Measurements from ENCODE around the gene GPR173.

The GPR173 gene

GRCh38 chrX:53071604-53072417 is 23.2 kb downstream of the GPR173 start:
- peak; percentile 46 for DNase-seq (ENCODE audit: low spot score)

- no peak for DNase-seq (ENCODE audit: low spot score)
Measured at GRCh38 chrX:53072418-53073114, 24.0 kb downstream of the GPR173 start.

DNA sequence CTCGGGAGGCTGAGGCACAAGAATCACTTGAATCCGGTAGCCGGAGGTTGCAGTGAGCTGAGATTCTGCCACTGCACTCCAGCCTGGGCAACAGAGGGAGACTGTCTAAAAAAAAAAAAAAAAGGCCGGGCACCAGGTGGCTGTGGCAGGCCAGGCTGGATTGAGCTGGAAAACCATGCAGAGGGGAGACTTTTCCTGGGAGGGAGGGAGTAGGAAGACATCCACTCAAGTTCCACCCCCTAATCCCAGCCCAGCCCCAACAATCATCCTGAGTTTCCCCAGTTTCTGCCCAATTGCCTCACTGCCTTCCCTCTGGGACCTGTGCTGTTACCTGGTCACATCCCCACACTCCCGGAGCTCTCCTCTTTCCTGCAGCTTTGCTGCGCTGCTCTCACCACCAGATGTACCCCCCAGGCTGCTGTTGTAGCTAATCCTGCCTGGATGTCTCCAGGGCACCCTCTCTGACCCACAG is 24.6 kb downstream of the GPR173 start:
- no peak for DNase-seq (ENCODE audit: low spot score)

GRCh38 chrX:53075011-53075410 is 26.4 kb downstream of the GPR173 start:
- DNase-seq (ENCODE audit: low spot score), result no peak

- no peak for DNase-seq (ENCODE audit: low spot score)
Measured at GRCh38 chrX:53076671-53077070, 28.1 kb downstream of the GPR173 start.

GRCh38 chrX:53077207-53078197 is 28.9 kb downstream of the GPR173 start:
- DNase-seq (ENCODE audit: low spot score), result no peak

GRCh38 chrX:53078943-53079342 is 30.4 kb downstream of the GPR173 start:
- DNase-seq (ENCODE audit: low spot score), result no peak

- DNase-seq (ENCODE audit: low spot score), result no peak
Measured at GRCh38 chrX:53080628-53081580, 32.3 kb downstream of the GPR173 start.

DNA sequence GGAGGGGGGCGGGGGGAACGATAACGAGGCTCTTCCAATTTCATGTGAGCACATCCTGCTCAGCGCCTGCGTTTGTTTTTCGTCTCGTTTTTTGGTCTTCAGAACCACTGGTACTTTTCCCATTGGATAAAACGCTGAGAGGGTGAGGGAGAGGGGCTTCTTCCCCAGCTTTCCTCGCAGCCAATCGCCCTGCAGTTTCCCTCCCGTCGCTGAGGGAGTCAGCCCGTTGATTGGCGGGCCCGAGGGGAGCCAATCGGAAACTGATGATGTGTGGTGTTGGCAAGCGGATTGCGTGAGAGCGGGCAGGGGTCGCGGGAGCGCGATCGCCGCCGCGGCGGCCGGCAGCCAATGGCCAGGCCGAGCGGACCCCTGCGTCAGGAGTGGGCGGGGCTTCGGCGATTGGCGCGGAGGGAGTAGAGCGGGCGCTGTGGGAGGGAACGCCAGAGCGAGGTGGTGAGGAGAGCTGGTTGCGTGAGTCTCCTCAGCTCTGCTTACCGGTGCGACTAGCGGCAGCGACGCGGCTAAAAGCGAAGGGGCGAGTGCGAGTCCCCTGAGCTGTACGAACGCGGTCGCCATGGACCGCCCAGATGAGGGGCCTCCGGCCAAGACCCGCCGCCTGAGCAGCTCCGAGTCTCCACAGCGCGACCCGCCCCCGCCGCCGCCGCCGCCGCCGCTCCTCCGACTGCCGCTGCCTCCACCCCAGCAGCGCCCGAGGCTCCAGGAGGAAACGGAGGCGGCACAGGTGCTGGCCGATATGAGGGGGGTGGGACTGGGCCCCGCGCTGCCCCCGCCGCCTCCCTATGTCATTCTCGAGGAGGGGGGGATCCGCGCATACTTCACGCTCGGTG is 33.6 kb downstream of the GPR173 start, which contains the start of gene TSPYL2:
TSPYL2 (plus strand) TSS at position 443 of the 848 bp plus-strand sequence; CDS start at position 575, 132 bp downstream.
- DNase-seq (ENCODE audit: low spot score), result peak; percentile 81

DNA sequence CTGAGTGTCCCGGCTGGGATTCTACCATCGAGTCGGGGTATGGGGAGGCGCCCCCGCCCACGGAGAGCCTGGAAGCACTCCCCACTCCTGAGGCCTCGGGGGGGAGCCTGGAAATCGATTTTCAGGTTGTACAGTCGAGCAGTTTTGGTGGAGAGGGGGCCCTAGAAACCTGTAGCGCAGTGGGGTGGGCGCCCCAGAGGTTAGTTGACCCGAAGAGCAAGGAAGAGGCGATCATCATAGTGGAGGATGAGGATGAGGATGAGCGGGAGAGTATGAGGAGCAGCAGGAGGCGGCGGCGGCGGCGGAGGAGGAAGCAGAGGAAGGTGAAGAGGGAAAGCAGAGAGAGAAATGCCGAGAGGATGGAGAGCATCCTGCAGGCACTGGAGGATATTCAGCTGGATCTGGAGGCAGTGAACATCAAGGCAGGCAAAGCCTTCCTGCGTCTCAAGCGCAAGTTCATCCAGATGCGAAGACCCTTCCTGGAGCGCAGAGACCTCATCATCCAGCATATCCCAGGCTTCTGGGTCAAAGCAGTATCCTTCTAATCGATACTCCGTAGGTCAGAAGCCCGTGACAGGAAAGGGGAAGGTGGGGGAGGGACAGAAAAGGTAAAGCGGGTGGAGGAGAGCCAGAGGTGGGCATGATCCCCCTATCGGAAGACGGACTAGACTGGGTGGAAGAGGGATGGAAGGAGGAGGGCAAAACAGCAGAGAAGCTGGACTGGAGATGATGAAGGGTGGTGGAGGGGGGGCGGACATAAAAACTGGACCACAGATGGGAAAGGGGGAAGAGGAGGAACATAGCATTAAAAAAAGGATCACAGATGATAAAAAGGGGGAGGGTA is 34.4 kb downstream of the GPR173 start:
- DNase-seq (ENCODE audit: low spot score), result no peak

- DNase-seq (ENCODE audit: low spot score), result no peak
Measured at GRCh38 chrX:53084043-53084570, 35.5 kb downstream of the GPR173 start.

DNA sequence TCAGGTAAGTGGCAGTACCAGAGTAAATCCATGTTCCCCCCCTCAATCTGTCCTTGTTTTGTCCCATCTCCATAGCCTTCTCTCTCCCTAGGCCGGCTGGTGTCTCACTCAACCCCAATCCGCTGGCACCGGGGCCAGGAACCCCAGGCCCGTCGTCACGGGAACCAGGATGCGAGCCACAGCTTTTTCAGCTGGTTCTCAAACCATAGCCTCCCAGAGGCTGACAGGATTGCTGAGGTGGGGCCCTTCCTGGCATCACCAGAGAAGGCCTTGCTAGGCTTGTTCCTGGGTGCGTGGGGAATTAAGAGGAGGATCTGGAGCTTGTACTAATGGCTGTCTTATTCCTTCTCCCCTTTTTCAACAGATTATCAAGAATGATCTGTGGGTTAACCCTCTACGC is 36.3 kb downstream of the GPR173 start:
- DNase-seq (ENCODE audit: low spot score), result no peak

DNA sequence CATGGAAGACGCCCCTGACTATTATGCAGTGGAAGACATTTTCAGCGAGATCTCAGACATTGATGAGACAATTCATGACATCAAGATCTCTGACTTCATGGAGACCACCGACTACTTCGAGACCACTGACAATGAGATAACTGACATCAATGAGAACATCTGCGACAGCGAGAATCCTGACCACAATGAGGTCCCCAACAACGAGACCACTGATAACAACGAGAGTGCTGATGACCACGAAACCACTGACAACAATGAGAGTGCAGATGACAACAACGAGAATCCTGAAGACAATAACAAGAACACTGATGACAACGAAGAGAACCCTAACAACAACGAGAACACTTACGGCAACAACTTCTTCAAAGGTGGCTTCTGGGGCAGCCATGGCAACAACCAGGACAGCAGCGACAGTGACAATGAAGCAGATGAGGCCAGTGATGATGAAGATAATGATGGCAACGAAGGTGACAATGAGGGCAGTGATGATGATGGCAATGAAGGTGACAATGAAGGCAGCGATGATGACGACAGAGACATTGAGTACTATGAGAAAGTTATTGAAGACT is 37.2 kb downstream of the GPR173 start:
- DNase-seq (ENCODE audit: low spot score), result no peak

DNA sequence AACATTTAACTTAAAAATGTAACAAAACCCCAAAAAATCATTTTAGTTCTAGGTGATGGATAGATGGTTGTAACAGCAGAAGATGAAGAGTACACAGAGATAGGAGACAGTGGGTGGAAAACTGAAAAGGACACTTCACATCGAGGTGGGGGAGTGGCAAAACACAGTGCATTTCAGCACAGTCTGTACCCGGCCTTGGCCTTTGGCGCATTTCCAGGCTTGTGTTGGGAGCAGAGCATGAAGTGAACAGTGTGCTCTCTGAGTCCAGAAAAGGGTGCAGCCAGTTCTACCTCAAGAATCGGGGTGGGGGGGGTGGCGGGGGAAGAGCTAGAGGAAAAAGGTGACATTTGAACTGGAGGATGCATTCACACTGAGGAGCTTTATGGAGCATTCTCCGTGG is 37.9 kb downstream of the GPR173 start:
- DNase-seq (ENCODE audit: low spot score), result no peak

DNA sequence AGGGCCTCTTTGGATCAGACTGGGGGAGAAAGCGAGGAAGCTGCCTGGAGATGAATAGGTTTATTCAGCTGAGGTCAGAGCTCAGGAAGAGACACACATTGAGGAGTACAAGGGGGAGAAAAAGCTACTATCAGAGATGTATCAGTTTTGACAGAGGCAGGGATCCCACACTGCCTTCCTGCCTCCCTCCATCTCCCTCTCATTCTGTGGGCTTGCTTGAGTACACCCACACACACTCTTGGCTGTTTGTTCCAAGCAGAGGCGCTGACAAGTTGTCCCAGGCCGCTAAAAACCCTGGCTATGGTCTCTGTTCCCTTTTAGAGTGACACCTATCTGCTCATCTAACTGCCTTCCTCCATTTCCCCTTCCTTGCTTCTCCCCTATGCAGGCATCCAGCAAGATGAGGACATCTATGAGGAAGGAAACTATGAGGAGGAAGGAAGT is 38.8 kb downstream of the GPR173 start:
- DNase-seq (ENCODE audit: low spot score), result no peak

DNA sequence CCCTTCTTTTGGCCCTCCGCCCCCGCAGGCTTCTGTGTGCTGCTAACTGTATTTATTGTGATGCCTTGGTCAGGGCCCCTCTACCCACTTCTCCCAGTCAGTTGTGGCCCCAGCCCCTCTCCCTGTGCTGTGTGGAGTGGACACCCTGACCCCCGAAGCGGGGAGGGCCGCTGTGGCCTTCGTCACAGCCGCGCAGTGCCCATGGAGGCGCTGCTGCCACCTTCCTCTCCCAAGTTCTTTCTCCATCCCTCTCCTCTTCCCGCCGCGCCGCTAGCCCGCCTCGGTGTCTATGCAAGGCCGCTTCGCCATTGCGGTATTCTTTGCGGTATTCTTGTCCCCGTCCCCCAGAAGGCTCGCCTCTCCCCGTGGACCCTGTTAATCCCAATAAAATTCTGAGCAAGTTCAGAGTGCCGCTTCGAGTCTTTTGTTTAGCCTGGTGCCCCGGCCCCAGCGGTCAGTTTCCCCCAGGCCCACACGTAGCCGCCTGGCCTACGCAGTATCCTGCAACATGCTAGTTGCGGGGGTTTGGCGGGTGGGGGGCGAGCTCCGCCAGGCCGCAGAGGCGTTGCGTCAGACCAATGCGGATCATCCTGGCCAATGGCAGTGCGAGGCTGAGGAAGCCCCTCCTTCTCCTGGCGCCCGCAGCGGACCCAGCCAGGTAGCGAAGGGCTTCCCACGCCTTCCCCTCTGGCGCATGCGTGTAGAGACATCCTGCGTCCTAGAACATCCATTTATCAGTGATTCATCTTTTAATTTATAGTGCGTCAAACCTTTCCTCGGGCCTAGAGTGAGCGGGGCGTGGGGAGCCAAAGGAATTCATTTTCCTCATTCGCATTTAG is 39.8 kb downstream of the GPR173 start:
- peak; percentile 36 for DNase-seq (ENCODE audit: low spot score)

DNA sequence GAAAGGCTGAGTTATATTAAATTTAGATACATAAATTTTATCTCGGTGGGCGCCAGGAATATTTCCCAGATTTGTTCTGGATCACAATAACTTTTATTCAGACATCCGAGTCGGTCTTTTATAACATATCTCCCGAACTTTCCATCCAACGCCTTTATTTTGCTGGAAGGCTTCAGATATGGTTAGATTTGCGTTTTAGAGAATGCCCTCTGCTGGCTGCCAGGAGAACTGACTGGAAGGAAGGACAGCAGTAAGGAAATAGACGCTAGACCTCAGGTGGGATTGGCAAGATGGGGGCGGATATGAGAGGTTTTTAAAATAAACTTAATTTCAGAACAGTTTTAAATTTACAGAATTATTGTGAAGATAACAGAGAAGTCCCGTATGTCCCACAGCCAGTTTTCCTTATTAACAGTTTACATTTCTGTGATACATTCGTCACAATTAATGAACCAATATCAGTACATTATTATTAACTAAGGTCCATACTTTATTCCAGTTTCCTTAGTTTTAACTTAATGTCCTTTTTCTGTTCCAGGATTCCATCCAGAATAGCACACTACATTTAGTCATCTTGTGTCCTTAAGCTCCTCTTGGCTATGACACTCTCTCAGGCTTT is 40.7 kb downstream of the GPR173 start:
- peak; percentile 46 for DNase-seq (ENCODE audit: low spot score)

Measured in kidney capillary endothelial cell (primary cell).